Lower leg skin (tissue), 4 donors: ENCODE results near the gene ASPRV1. TPM values are rescaled to one million over a fixed set of nuclear protein-coding genes. Genes with fewer than 3 reads are reported as not detected.
"Not testable (repeated sequence)": the region's sequence is repeated elsewhere in the genome, so short reads cannot be mapped to it uniquely, and the experiment has no call there.

Source experiments
- DNase-seq, 2 donors: peaks; one replicate each; pipeline ENCODE4 v3.0.0-alpha.2; 2019; ENCODE audit warnings: low spot score in 2 of 2
- H3K4me3 ChIP-seq: fragments of 200-600 bp; sonication (generic); 2 replicates; pipeline ENCODE4 v1.5.1; 2017; ENCODE audit warnings: mild to moderate bottlenecking, low read depth; ENCODE audit not compliant: poor library complexity, severe bottlenecking
- CTCF ChIP-seq, 3 donors: fragments of 450-650 bp; IDR thresholded peaks; one replicate each; pipeline ENCODE4 v1.5.1; 2016; ENCODE audit warnings: antibody characterized with exemption in 3 of 3, mild to moderate bottlenecking in 3 of 3, moderate library complexity in 2 of 3
- POLR2A ChIP-seq, 2 donors: fragments of 450-650 bp; IDR thresholded peaks; one replicate each; pipeline ENCODE4 v1.6.1; 2016 to 2017; ENCODE audit warnings: antibody characterized with exemption in 2 of 2, mild to moderate bottlenecking in 1 of 2, moderate library complexity in 1 of 2
- WGBS, 2 donors: methylation state at CpG; one replicate each; pipeline ENCODE4 v1.1.5; 2018; 5-methylcytosine and 5-hydroxymethylcytosine counted together
- intact Hi-C: fragments of 100-400 bp; cut with DNase I; formaldehyde crosslinking; loops from one replicate; pipeline ENCODE4 v1.15.0; 2023; ENCODE audit warnings: low total_unique reads
- total RNA-seq, 4 donors: library from RNA; depleted of rRNA; stranded (reverse); fragments of >200 nt; gene quantifications; one replicate each; pipeline ENCODE4 v1.1.0, GENCODE V29; 2016

ASPRV1 gene
- total RNA-seq, 4 donors from 2014 or later, result 771 to 1,715 (median 955) TPM

- WGBS, 2 donors, result 82 to 87% methylated on average over 6 of the region's 6 CpGs
- no peak overlapping the region for H3K4me3 ChIP-seq
- TF ChIP-seq CTCF (IDR thresholded peaks at IDR 0.05), result no peak
- no peak for TF ChIP-seq POLR2A (IDR thresholded peaks at IDR 0.05)
- intact Hi-C loops, result no loop called here
- DNase-seq, result no peak
Measured at GRCh38 chr2:69952336-69953115, 8.9 kb downstream of the ASPRV1 start.

GRCh38 chr2:69950671-69951070 lies 10.8 kb downstream of the ASPRV1 start:
- H3K4me3 ChIP-seq, intact Hi-C loops, DNase-seq: not testable (repeated sequence)
- WGBS, 2 donors, result 93 to 97% methylated on average over 3 of the region's 3 CpGs

- intact Hi-C loops, result no loop called here
- WGBS, 2 donors, result 76% methylated on average over 5 of the region's 5 CpGs
- DNase-seq, result no peak
- TF ChIP-seq CTCF (IDR thresholded peaks at IDR 0.05) (no peak), POLR2A (IDR thresholded peaks at IDR 0.05) (no peak)
- no peak overlapping the region for H3K4me3 ChIP-seq
Measured at GRCh38 chr2:69950241-69950640, 11.2 kb downstream of the ASPRV1 start.

- DNase-seq, result no peak
- no peak overlapping the region for H3K4me3 ChIP-seq
- intact Hi-C loops, result no loop called here
- WGBS, 2 donors, result 70 to 83% methylated on average over 21 of the region's 21 CpGs
- TF ChIP-seq CTCF (IDR thresholded peaks at IDR 0.05), result no peak
- TF ChIP-seq POLR2A (IDR thresholded peaks at IDR 0.05), result no peak
Measured at GRCh38 chr2:69948963-69949645, 12.3 kb downstream of the ASPRV1 start.

- no peak for TF ChIP-seq POLR2A (IDR thresholded peaks at IDR 0.05)
- no peak for TF ChIP-seq CTCF (IDR thresholded peaks at IDR 0.05)
- DNase-seq, result no peak
- WGBS, 2 donors, result 54 to 60% methylated on average over 28 to 31 of the region's 35 CpGs
- no peak overlapping the region for H3K4me3 ChIP-seq
- intact Hi-C loops, result no loop called here
Measured at GRCh38 chr2:69948032-69948962, 13.1 kb downstream of the ASPRV1 start.
